ENCODE results near the gene LRMDA.
A peak's percentile ranks its signal among the peaks of the same experiment; 100 is the strongest.

The LRMDA gene

GRCh38 chr10:75678527-75678926, 247.1 kb downstream of the LRMDA start:
- Histone ChIP-seq H3K36me3 (ENCODE audit: control insufficient read depth in 1 of 2, insufficient read depth in 2 of 2, low read depth in 1 of 2, low read length in 2 of 2) (no peaks in the 10 kb centered on the region), H3K4me1 (ENCODE audit: control insufficient read depth, insufficient read depth, low read depth, low read length) (no peaks in the 10 kb centered on the region), H4K91ac (ENCODE audit: low read length) (no peak overlapping the region), H3K23ac (ENCODE audit: low read length in 2 of 2) (no peak overlapping the region), H2BK120ac (ENCODE audit: low read depth, low read length) (no peak overlapping the region), H3K14ac (ENCODE audit: low read length in 2 of 2) (no peak overlapping the region), H3K27ac (ENCODE audit: low read length, poor library complexity, severe bottlenecking) (no peak overlapping the region), H3K4me3 (ENCODE audit: insufficient read depth in 1 of 2, low read depth in 1 of 2, low read length in 2 of 2) (no peak overlapping the region), H2BK12ac (ENCODE audit: low read length in 2 of 2) (no peak overlapping the region), H3K9me3 (ENCODE audit: control insufficient read depth, low read length) (no peaks in the 10 kb centered on the region), H3K18ac (ENCODE audit: low read depth in 1 of 2, low read length in 2 of 2) (no peak overlapping the region), H2AK5ac (ENCODE audit: low read length, severe bottlenecking) (no peak overlapping the region), H2AFZ (ENCODE audit: low read depth, low read length) (no peak overlapping the region), H3K27me3 (ENCODE audit: control insufficient read depth in 1 of 2, insufficient read depth in 1 of 2, low read length in 2 of 2) (peaks cover 0 to 4% of the 10 kb centered on the region in 2 experiments), H4K8ac (ENCODE audit: low read length) (no peak overlapping the region), H2BK15ac (ENCODE audit: low read depth, poor library complexity, severe bottlenecking) (no peak overlapping the region), H3K9ac (ENCODE audit: low read length) (no peak overlapping the region), H3K4me2 (ENCODE audit: low read length, poor library complexity, severe bottlenecking) (no peak overlapping the region), H3K4ac (ENCODE audit: low read depth in 1 of 2, low read length in 2 of 2) (no peak overlapping the region), H3K79me1 (replicated peaks; ENCODE audit: low read length, poor library complexity, severe bottlenecking) (no peaks in the 10 kb centered on the region), H2BK5ac (ENCODE audit: low read depth, low read length, poor library complexity, severe bottlenecking) (no peak overlapping the region)
- DNase-seq, result no peak
- 97% methylated on average over 2 of the region's 4 CpGs for WGBS

- no peak overlapping the region for H3K4me2 ChIP-seq (ENCODE audit: low read length, poor library complexity, severe bottlenecking)
- no CpG with 5 or more reads among the region's 2 CpGs for WGBS
- peak; percentile 20 for DNase-seq
Observed at GRCh38 chr10:75679536-75679935, 248.1 kb downstream of the LRMDA start.

GRCh38 chr10:75681334-75681733, 249.9 kb downstream of the LRMDA start:
- no peak for DNase-seq

More at GRCh38 chr10:75679536-75679935, 248.1 kb downstream of the LRMDA start:
- no peak overlapping the region for H2BK12ac ChIP-seq (ENCODE audit: low read length in 2 of 2)
- no peaks in the 10 kb centered on the region for H3K79me1 ChIP-seq (replicated peaks; ENCODE audit: low read length, poor library complexity, severe bottlenecking)
- no peak overlapping the region for H4K91ac ChIP-seq (ENCODE audit: low read length)
- no peak overlapping the region for H3K4ac ChIP-seq (ENCODE audit: low read depth in 1 of 2, low read length in 2 of 2)
- H3K9ac ChIP-seq (ENCODE audit: low read length), result no peak overlapping the region
- H3K27me3 ChIP-seq (ENCODE audit: control insufficient read depth in 1 of 2, insufficient read depth in 1 of 2, low read length in 2 of 2), result peaks cover 0 to 4% of the 10 kb centered on the region in 2 experiments
- H4K8ac ChIP-seq (ENCODE audit: low read length), result no peak overlapping the region
- H3K27ac ChIP-seq (ENCODE audit: low read length, poor library complexity, severe bottlenecking), result no peak overlapping the region
- no peak overlapping the region for H2AFZ ChIP-seq (ENCODE audit: low read depth, low read length)
- no peak overlapping the region for H2AK5ac ChIP-seq (ENCODE audit: low read length, severe bottlenecking)
- no peak overlapping the region for H3K4me3 ChIP-seq (ENCODE audit: insufficient read depth in 1 of 2, low read depth in 1 of 2, low read length in 2 of 2)
- H3K23ac ChIP-seq (ENCODE audit: low read length in 2 of 2), result no peak overlapping the region
- H3K36me3 ChIP-seq (ENCODE audit: control insufficient read depth in 1 of 2, insufficient read depth in 2 of 2, low read depth in 1 of 2, low read length in 2 of 2), result no peaks in the 10 kb centered on the region
- no peak overlapping the region for H3K18ac ChIP-seq (ENCODE audit: low read depth in 1 of 2, low read length in 2 of 2)
- no peak overlapping the region for H2BK120ac ChIP-seq (ENCODE audit: low read depth, low read length)
- H3K9me3 ChIP-seq (ENCODE audit: control insufficient read depth, low read length), result no peaks in the 10 kb centered on the region
- no peak overlapping the region for H2BK15ac ChIP-seq (ENCODE audit: low read depth, poor library complexity, severe bottlenecking)
- H3K4me1 ChIP-seq (ENCODE audit: control insufficient read depth, insufficient read depth, low read depth, low read length), result no peaks in the 10 kb centered on the region
- H2BK5ac ChIP-seq (ENCODE audit: low read depth, low read length, poor library complexity, severe bottlenecking), result no peak overlapping the region
- H3K14ac ChIP-seq (ENCODE audit: low read length in 2 of 2), result no peak overlapping the region

DNA sequence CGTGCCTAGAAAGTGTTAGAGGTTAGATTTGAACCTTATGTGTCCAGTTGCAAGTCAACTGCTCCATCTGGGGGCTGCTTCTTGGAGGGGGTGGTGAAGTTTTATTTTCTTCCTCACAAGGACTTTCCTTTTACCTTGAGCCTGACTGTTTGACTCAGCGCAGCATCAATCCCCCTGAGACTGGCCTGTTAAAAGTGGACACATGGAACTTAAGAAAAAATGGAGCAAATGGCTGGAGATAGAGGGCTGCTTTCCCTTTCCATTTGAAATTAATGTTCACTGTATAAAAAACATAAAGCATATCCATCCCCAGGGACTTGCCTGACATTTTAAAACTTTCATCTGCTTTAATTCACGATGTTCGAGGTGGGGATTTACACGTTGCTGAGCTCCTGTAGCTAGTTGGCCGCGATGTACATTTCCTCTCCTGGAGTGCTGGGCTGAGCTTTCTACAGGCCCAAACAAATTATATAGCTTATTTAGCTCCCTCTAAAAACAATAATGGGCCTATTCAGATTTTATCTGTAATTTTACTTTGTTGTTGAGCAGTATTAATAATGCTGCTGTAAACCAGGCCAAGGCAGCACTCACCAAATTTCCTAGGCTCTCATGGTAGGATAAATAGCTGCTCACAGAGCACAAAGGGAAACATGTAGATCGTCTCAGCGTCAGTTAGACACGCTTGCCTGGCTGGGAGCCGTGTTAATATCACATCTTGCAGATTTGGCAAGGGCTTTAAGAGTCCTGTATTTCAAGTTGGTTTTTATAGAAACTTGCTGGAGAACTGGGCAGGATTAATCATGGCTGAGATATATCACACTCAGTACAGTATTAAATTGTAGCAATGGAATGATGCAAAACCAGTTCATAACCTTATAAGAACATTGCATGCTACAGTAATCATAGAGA, 251.5 kb downstream of the LRMDA start:
- Histone ChIP-seq H3K27ac (ENCODE audit: low read length, poor library complexity, severe bottlenecking) (no peak overlapping the region), H3K4me3 (ENCODE audit: insufficient read depth in 1 of 2, low read depth in 1 of 2, low read length in 2 of 2) (no peak overlapping the region), H4K8ac (ENCODE audit: low read length) (no peak overlapping the region), H3K9me3 (ENCODE audit: control insufficient read depth, low read length) (peaks cover 21% of the 10 kb centered on the region), H4K91ac (ENCODE audit: low read length) (no peak overlapping the region), H3K4me1 (ENCODE audit: control insufficient read depth, insufficient read depth, low read depth, low read length) (no peaks in the 10 kb centered on the region), H3K18ac (ENCODE audit: low read depth in 1 of 2, low read length in 2 of 2) (no peak overlapping the region), H3K23ac (ENCODE audit: low read length in 2 of 2) (no peak overlapping the region), H2AK5ac (ENCODE audit: low read length, severe bottlenecking) (no peak overlapping the region), H3K27me3 (ENCODE audit: control insufficient read depth in 1 of 2, insufficient read depth in 1 of 2, low read length in 2 of 2) (no peaks in the 10 kb centered on the region), H2BK15ac (ENCODE audit: low read depth, poor library complexity, severe bottlenecking) (no peak overlapping the region), H3K4ac (ENCODE audit: low read depth in 1 of 2, low read length in 2 of 2) (no peak overlapping the region), H3K79me1 (replicated peaks; ENCODE audit: low read length, poor library complexity, severe bottlenecking) (no peaks in the 10 kb centered on the region), H2BK120ac (ENCODE audit: low read depth, low read length) (no peak overlapping the region), H3K14ac (ENCODE audit: low read length in 2 of 2) (no peak overlapping the region), H3K4me2 (ENCODE audit: low read length, poor library complexity, severe bottlenecking) (no peak overlapping the region), H2AFZ (ENCODE audit: low read depth, low read length) (no peak overlapping the region), H3K36me3 (ENCODE audit: control insufficient read depth in 1 of 2, insufficient read depth in 2 of 2, low read depth in 1 of 2, low read length in 2 of 2) (no peaks in the 10 kb centered on the region), H2BK5ac (ENCODE audit: low read depth, low read length, poor library complexity, severe bottlenecking) (no peak overlapping the region), H2BK12ac (ENCODE audit: low read length in 2 of 2) (no peak overlapping the region), H3K9ac (ENCODE audit: low read length) (no peak overlapping the region)
- 90% methylated on average over 10 of the region's 11 CpGs for WGBS
- DNase-seq, result no peak

More at GRCh38 chr10:75681334-75681733, 249.9 kb downstream of the LRMDA start:
- Histone ChIP-seq H3K9ac (ENCODE audit: low read length) (no peak overlapping the region), H2BK15ac (ENCODE audit: low read depth, poor library complexity, severe bottlenecking) (no peak overlapping the region), H3K4me3 (ENCODE audit: insufficient read depth in 1 of 2, low read depth in 1 of 2, low read length in 2 of 2) (no peak overlapping the region), H2BK120ac (ENCODE audit: low read depth, low read length) (no peak overlapping the region), H2AFZ (ENCODE audit: low read depth, low read length) (no peak overlapping the region), H3K27ac (ENCODE audit: low read length, poor library complexity, severe bottlenecking) (no peak overlapping the region), H3K27me3 (ENCODE audit: control insufficient read depth in 1 of 2, insufficient read depth in 1 of 2, low read length in 2 of 2) (no peaks in the 10 kb centered on the region), H3K18ac (ENCODE audit: low read depth in 1 of 2, low read length in 2 of 2) (no peak overlapping the region), H3K4me2 (ENCODE audit: low read length, poor library complexity, severe bottlenecking) (no peak overlapping the region), H4K8ac (ENCODE audit: low read length) (no peak overlapping the region), H3K4ac (ENCODE audit: low read depth in 1 of 2, low read length in 2 of 2) (no peak overlapping the region), H2BK12ac (ENCODE audit: low read length in 2 of 2) (no peak overlapping the region), H3K9me3 (ENCODE audit: control insufficient read depth, low read length) (peaks cover 5% of the 10 kb centered on the region), H3K36me3 (ENCODE audit: control insufficient read depth in 1 of 2, insufficient read depth in 2 of 2, low read depth in 1 of 2, low read length in 2 of 2) (no peaks in the 10 kb centered on the region), H3K14ac (ENCODE audit: low read length in 2 of 2) (peak overlapping the region in 1 of 2 experiments; percentile 53), H3K79me1 (replicated peaks; ENCODE audit: low read length, poor library complexity, severe bottlenecking) (no peaks in the 10 kb centered on the region), H2BK5ac (ENCODE audit: low read depth, low read length, poor library complexity, severe bottlenecking) (no peak overlapping the region), H2AK5ac (ENCODE audit: low read length, severe bottlenecking) (no peak overlapping the region), H3K23ac (ENCODE audit: low read length in 2 of 2) (no peak overlapping the region), H4K91ac (ENCODE audit: low read length) (no peak overlapping the region), H3K4me1 (ENCODE audit: control insufficient read depth, insufficient read depth, low read depth, low read length) (no peaks in the 10 kb centered on the region)
- WGBS, result 93% methylated on average over 7 of the region's 7 CpGs

All from mesenchymal stem cell (in vitro differentiated cells and primary cell).